WTC11 (cell line): ENCODE data around the gene TPSAB1. TPM values are rescaled to one million over a fixed set of nuclear protein-coding genes. Genes with fewer than 3 reads are reported as not detected.

ENCODE experiments used
- ATAC-seq: fragments of 200-7000 bp; cut with Tn5 transposase; 2 replicates; pipeline ENCODE4 v1.10.0; 2021; ENCODE audit warnings: mild to moderate bottlenecking, moderate library complexity
- CTCF ChIA-PET: fragments of 300-600 bp; sonication (Branson Sonifier 250); formaldehyde crosslinking; loops from one replicate; lab custom pipeline; 2021; ENCODE audit warnings: antibody characterized with exemption; lab: Charles Lee
- POLR2A ChIA-PET: fragments of 350-600 bp; sonication (Branson Sonifier 250); formaldehyde crosslinking; loops from one replicate; lab custom pipeline; 2021; ENCODE audit warnings: antibody characterized with exemption; lab: Charles Lee
- DNase-seq: peaks from one replicate; pipeline ENCODE4 v3.0.0; 2021; ENCODE audit warnings: low spot score
- H3K27ac Mint-ChIP-seq: 2 replicates; pipeline ENCODE4 v1.8.0; 2021; ENCODE audit warnings: mixed read lengths
- H3K27me3 Mint-ChIP-seq: 2 replicates; pipeline ENCODE4 v1.8.0; 2021; ENCODE audit warnings: low read depth, mild to moderate bottlenecking, moderate library complexity, mixed read lengths
- H3K36me3 Mint-ChIP-seq: 2 replicates; pipeline ENCODE4 v1.8.0; 2021; ENCODE audit warnings: mixed read lengths
- H3K4me1 Mint-ChIP-seq: 2 replicates; pipeline ENCODE4 v1.8.0; 2022; ENCODE audit warnings: mixed read lengths
- H3K4me3 Mint-ChIP-seq: 2 replicates; pipeline ENCODE4 v1.8.0; 2021; ENCODE audit warnings: mild to moderate bottlenecking, moderate library complexity, mixed read lengths
- H3K9me3 Mint-ChIP-seq: 2 replicates; pipeline ENCODE4 v1.8.0; 2021; ENCODE audit warnings: mixed read lengths
- AR ChIP-seq: fragments of 250-450 bp; sonication (Bioruptor Pico); IDR thresholded peaks from 2 replicates; pipeline ENCODE4 v1.9.0; 2021; ENCODE audit warnings: mild to moderate bottlenecking
- ARID4B ChIP-seq: sonication (generic); formaldehyde crosslinking; IDR thresholded peaks from 2 replicates; pipeline ENCODE4 v1.8.0; 2023; ENCODE audit warnings: missing genetic modification reagents, mild to moderate bottlenecking, borderline replicate concordance
- ELF4 ChIP-seq: sonication (generic); formaldehyde crosslinking; IDR thresholded peaks from 2 replicates; pipeline ENCODE4 v1.8.1; 2022; ENCODE audit warnings: low read depth, mild to moderate bottlenecking, moderate library complexity, missing genetic modification reagents
- ERG ChIP-seq: fragments of 250-450 bp; sonication (Bioruptor Pico); IDR thresholded peaks from 2 replicates; pipeline ENCODE4 v1.8.0; 2021; ENCODE audit warnings: mild to moderate bottlenecking
- NFATC4 ChIP-seq: fragments of 250-450 bp; sonication (Bioruptor Pico); IDR thresholded peaks from 2 replicates; pipeline ENCODE4 v1.9.0; 2021; ENCODE audit warnings: mild to moderate bottlenecking
- SP1 ChIP-seq: sonication (generic); formaldehyde crosslinking; conservative IDR thresholded peaks from 2 replicates; pipeline ENCODE4 v1.8.1; 2022; ENCODE audit warnings: missing genetic modification reagents
- ZMAT4 ChIP-seq: fragments of 250-450 bp; sonication (Bioruptor Pico); IDR thresholded peaks from 2 replicates; pipeline ENCODE4 v1.9.0; 2021; ENCODE audit warnings: mild to moderate bottlenecking
- ZNF263 ChIP-seq: sonication (generic); formaldehyde crosslinking; IDR thresholded peaks from 2 replicates; pipeline ENCODE4 v1.8.1; 2022; ENCODE audit warnings: low read depth, mild to moderate bottlenecking, moderate library complexity, missing genetic modification reagents
- ZNF425 ChIP-seq: fragments of 250-450 bp; sonication (Bioruptor Pico); conservative IDR thresholded peaks from 2 replicates; pipeline ENCODE4 v1.9.0; 2021; ENCODE audit warnings: mild to moderate bottlenecking
- total RNA-seq: library from RNA; stranded (reverse); gene quantifications from 3 replicates; pipeline ENCODE4 v1.2.3, GENCODE V29; 2021

TPSAB1 gene
- total RNA-seq, 1 experiment from 2014 or later = not detected

GRCh38 chr16:1261131-1261892, 20.8 kb downstream of the TPSAB1 start (continued):
- TF ChIP-seq ARID4B (CRISPR knock-in tag) = no peak
- TF ChIP-seq SP1 (CRISPR knock-in tag) = no peak
- TF ChIP-seq ZMAT4 (CRISPR knock-in tag) = no peak
- TF ChIP-seq ZNF425 (CRISPR knock-in tag) = no peak
- no peak for TF ChIP-seq NFATC4 (CRISPR knock-in tag)

- CTCF ChIA-PET = no interaction called here
- no peak for DNase-seq
- H3K27ac Mint-ChIP-seq = no peak overlapping the region
These were observed 21.8 kb downstream of the TPSAB1 start for GRCh38 chr16:1262210-1262845.

More at GRCh38 chr16:1262210-1262845, 21.8 kb downstream of the TPSAB1 start:
- POLR2A ChIA-PET = no interaction called here
- H3K4me3 Mint-ChIP-seq = no peak overlapping the region
- ATAC-seq = no peak
- TF ChIP-seq AR (CRISPR knock-in tag) (no peak), ELF4 (CRISPR knock-in tag) (no peak), ERG (no peak), ZNF263 (CRISPR knock-in tag) (no peak)
- TF ChIP-seq, all 79 proteins: peak for 0
- Mint-ChIP-seq H3K27me3 (peaks cover 37% of the 10 kb centered on the region), H3K9me3 (peaks cover 15% of the 10 kb centered on the region), H3K4me1 (peaks cover 5% of the 10 kb centered on the region), H3K36me3 (peaks cover 9% of the 10 kb centered on the region; the same call in 1 of the 2 replicates)
